Ammon's horn (tissue), 1 donor: ENCODE results near the gene NECTIN2.
"Not testable (repeated sequence)": the region's sequence is repeated elsewhere in the genome, so short reads cannot be mapped to it uniquely, and the experiment has no call there.

Source experiments
- DNase-seq: peaks from one replicate; pipeline ENCODE4 v3.0.0-alpha.2; 2016; ENCODE audit warnings: low spot score

The NECTIN2 gene

DNA sequence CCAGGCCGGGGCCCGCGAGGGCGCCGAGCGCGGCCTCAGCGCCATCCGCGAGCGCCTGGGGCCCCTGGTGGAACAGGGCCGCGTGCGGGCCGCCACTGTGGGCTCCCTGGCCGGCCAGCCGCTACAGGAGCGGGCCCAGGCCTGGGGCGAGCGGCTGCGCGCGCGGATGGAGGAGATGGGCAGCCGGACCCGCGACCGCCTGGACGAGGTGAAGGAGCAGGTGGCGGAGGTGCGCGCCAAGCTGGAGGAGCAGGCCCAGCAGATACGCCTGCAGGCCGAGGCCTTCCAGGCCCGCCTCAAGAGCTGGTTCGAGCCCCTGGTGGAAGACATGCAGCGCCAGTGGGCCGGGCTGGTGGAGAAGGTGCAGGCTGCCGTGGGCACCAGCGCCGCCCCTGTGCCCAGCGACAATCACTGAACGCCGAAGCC, 62.8 kb downstream of the NECTIN2 start:
- DNase-seq, result no peak

- no peak for DNase-seq
These were observed 63.7 kb downstream of the NECTIN2 start for GRCh38 chr19:44909775-44910174.

DNA sequence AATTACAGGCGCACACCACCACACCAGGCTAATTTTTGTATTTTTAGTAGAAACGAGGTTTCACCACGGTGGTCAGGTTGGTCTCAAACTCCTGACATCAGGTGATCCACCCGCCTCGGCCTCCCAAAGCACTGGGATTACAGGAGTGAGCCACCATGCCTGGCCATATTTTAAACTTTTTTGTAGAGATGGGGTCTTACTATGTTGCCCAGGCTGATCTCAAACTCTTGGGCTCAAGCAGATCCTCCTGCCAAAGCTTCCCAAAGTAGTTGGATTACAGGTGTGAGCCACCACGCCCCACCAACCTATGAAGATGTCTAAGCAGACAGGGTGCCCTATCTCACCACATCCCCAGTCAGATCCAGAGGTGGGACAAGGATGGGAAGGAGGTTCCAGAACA, 65.8 kb downstream of the NECTIN2 start:
- not testable (repeated sequence) for DNase-seq

DNA sequence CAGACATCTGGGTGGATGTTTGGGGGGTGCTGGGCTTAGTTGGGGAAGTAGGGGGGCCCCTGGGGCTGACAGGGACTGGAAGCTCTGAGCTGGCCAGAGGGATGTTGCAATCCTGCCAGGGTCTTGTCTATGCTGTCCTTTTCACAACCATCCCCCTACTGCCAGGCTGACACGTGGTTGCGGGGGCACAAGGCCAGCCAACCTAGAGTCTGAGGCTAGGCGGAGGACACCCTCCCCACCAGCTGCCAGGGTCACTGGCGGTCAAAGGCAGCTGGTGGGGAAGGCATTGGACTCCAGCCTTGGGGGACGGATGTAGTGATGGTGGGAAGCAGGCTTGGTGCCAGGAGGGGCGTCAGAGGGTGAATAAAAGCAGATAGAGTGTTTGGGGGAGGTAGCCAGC, 66.8 kb downstream of the NECTIN2 start:
- peak; percentile 94 for DNase-seq

DNA sequence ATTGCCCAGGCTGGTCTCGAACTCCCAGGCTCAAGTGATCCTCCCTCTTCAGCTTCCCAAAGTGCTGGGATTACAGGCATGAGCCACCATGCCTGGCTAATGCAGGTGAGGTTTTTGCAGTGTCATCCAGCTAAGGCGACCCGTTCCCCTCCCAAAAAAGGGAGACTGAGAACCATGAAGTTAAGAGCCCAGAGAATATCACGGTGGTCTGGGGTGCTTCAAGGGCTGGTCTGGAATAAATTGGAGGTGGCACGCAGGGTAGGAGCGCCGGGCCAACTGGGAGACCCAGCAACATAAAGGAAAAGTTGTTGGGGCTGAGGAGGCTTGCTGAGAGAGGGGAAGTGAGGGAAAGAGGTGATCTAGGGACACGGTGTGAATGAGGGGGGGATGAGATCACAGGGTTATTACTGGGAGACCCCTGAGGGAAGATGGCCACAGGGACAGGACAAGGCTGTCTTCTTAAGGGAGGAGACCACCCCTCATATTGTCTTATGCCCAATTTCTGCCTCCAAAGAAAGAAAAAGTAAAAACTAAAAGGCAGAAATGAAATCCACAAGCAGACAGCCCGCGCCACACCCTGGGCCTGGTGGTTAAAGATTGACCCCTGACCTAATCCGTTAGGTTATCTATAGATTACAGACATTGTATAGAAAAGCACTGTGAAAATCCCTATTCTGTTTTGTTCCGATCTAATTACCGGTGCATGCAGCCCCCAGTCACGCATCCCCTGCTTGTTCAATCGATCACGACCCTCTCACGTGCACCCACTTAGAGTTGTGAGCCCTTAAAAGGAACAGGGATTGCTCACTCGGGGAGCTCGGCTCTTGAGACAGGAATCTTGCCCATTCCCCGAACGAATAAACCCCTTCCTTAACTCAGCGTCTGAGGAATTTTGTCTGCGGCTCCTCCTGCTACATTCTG, 67.7 kb downstream of the NECTIN2 start:
- not testable (repeated sequence) for DNase-seq

GRCh38 chr19:44914433-44915206, 68.5 kb downstream of the NECTIN2 start, which contains the start of gene APOC1:
Gene APOC1, plus strand, starts transcription at chr19:44914608. Its CDS starts 284 bp downstream, at chr19:44914892.
- peak; percentile 94 for DNase-seq

- DNase-seq, result no peak
These were observed 78.2 kb downstream of the NECTIN2 start for GRCh38 chr19:44924243-44924725.

- peak; percentile 95 for DNase-seq
These were observed 79.2 kb downstream of the NECTIN2 start for GRCh38 chr19:44925114-44925891.

DNA sequence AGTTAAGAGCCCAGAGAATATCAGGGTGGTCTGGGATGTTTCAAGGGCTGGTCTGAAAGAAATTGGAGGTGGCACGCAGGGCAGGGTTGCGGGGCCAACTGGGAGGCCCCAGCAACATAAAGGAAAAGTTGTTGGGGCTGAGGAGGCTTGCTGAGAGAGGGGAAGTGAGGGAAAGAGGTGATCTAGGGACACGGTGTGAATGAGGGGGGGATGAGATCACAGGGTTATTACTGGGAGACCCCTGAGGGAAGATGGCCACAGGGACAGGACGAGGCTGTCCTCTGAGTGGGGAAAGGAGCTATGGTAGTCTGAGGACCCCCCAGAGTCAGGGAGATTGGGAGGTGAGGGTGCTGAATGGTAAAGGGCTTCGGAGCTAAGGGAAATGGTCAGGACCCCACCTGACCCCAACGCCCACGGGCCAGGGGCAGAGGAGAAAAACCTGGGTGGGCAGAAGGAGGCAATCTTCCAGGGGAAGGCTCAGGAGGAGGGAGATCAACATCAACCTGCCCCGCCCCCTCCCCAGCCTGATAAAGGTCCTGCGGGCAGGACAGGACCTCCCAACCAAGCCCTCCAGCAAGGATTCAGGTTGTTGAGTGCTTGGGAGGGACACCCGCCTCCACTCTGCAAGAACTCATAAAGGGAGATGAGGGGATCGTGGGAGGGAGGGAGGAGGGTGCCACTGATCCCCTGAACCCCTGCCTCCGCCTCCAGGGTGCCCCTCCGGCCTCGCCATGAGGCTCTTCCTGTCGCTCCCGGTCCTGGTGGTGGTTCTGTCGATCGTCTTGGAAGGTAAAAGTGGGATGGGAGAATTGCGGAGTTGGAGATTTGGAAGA, 80.4 kb downstream of the NECTIN2 start:
- not testable (repeated sequence) for DNase-seq

DNA sequence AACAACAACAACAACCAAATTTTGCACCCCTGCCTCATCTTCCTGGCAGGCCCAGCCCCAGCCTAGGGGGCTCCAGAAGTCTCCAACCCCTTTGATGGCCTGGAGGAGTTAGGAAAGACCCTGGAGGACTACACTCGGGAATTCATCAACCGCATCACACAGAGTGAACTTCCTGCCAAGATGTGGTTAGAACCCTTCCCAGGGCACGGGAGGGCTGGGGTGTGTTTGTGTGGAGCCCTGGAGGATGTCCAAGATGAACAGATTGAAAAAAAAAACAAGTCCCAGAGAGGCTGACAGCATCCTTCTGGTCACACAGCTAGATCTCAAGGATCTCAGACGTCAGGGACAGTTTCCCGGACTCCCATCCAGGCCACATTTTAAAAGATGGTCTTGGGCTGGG, 81.6 kb downstream of the NECTIN2 start:
- DNase-seq, result no peak

GRCh38 chr19:44930088-44930487, 84.0 kb downstream of the NECTIN2 start:
- no peak for DNase-seq

GRCh38 chr19:44931541-44931940, 85.4 kb downstream of the NECTIN2 start:
- DNase-seq, result no peak
